ENCODE data around the gene RAB33B. TPM values are rescaled to one million over a fixed set of nuclear protein-coding genes. Genes with fewer than 3 reads are reported as not detected.

Gene RAB33B
- total RNA-seq, 1 experiment from 2014 or later = 8.4 TPM

DNA sequence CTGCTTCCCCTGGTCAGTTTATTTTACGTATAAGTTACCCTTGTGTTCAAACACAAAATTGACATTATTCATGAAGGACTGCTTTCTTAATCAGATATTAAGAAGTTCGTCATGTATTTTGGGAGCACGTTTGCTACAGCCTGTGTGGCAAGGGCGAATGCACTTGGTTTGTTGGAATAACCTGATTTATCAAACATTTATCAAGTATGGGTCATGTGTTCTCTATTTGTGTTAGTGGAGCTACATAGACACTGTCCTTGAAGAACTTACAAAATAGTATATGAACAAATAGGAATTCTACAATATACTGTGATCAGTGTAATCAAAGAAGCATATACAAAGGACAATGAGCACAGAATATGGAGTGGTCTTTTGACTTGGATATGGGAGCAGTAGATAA, 22.4 kb downstream of the RAB33B start:
- Histone ChIP-seq H3K27ac (no peak overlapping the region), H3K36me3 (peaks cover 11% of the 10 kb centered on the region), H3K27me3 (no peaks in the 10 kb centered on the region), H3K4me1 (no peaks in the 10 kb centered on the region), H3K9me3 (replicated peaks) (no peaks in the 10 kb centered on the region; the same call in 1 of the 2 replicates), H3K4me3 (no peak overlapping the region)
- DNase-seq = no peak

DNA sequence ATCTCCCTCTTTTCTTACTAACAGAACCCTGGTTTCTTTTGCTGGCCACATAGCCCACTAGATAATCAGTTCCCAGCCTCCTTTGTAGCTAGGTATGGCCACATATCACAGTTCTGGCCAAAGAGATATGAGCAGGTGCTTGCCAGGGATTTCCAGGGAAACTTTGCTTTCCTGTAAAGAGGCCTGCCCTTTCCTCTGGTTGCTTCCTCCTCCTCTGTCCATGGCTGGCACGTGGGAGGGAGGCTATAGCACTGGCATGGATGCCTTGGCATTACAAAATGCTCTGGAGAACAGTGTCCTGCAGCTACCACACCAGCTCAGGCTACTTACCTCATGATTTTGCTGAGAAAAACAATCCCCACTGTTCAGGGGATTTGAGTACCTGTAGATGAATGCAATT, 27.5 kb downstream of the RAB33B start:
- H3K27ac ChIP-seq = no peak overlapping the region
- no peak for DNase-seq
- H3K4me3 ChIP-seq = no peak overlapping the region
- no peaks in the 10 kb centered on the region for H3K36me3 ChIP-seq
- H3K27me3 ChIP-seq = no peaks in the 10 kb centered on the region
- H3K4me1 ChIP-seq = no peaks in the 10 kb centered on the region
- H3K9me3 ChIP-seq (replicated peaks) = no peaks in the 10 kb centered on the region

GRCh38 chr4:139483000-139483399, 29.1 kb downstream of the RAB33B start:
- H3K27ac ChIP-seq = no peak overlapping the region
- DNase-seq = no peak
- H3K4me3 ChIP-seq = no peak overlapping the region
- no peaks in the 10 kb centered on the region for H3K27me3 ChIP-seq
- H3K9me3 ChIP-seq (replicated peaks) = no peaks in the 10 kb centered on the region
- H3K36me3 ChIP-seq = no peaks in the 10 kb centered on the region
- H3K4me1 ChIP-seq = no peaks in the 10 kb centered on the region

- no peak for DNase-seq
- Histone ChIP-seq H3K4me1 (no peaks in the 10 kb centered on the region), H3K9me3 (replicated peaks) (no peaks in the 10 kb centered on the region), H3K27ac (no peak overlapping the region), H3K36me3 (no peaks in the 10 kb centered on the region), H3K4me3 (no peak overlapping the region), H3K27me3 (no peaks in the 10 kb centered on the region)
Measured at GRCh38 chr4:139484783-139485311, 30.9 kb downstream of the RAB33B start.

GRCh38 chr4:139488442-139488841, 34.5 kb downstream of the RAB33B start:
- Histone ChIP-seq H3K9me3 (replicated peaks) (no peaks in the 10 kb centered on the region), H3K4me3 (no peak overlapping the region), H3K36me3 (no peaks in the 10 kb centered on the region), H3K27ac (no peak overlapping the region), H3K4me1 (no peaks in the 10 kb centered on the region), H3K27me3 (no peaks in the 10 kb centered on the region)
- DNase-seq = no peak

DNA sequence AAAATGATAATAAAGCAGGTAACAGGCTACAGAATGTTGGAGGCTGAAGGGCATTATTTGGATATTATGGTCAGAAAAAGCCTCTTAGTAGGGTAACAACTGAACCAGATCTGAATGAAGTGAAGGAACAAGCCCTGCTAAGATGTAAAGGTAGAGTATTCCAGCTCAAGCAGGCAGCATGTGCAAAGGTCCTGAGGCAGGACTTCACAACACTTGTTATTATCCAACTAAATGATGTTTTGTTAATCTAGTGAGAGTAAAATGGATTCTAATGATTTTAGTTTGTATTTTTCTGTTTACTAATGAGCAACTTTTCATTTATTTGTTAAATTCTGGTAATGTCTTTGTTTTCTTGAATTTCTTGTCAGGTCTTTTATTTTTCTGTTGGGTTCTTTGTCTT, 35.7 kb downstream of the RAB33B start:
- Histone ChIP-seq H3K4me3 (no peak overlapping the region), H3K36me3 (no peaks in the 10 kb centered on the region), H3K27ac (no peak overlapping the region), H3K9me3 (replicated peaks) (no peaks in the 10 kb centered on the region), H3K4me1 (no peaks in the 10 kb centered on the region), H3K27me3 (no peaks in the 10 kb centered on the region)
- DNase-seq = no peak

DNA sequence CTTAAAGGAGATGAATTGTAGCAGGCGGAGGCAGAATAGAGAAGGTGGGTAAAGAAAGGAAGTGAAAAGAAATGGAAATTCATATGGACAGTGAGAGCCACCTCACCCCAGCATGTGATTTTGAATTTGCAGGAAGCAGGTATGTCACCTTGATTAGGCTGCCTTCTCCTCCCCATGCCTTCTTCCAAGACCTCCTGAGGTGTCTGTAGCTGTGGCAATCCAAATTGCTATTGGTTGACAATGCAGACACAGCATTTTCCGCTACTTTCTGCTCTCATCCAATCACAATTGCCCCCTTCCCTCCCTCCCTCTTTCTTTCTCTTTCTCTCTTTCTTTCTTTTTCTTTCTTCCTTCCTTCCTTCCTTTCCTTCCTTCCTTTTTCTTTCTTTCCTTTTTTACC, 38.5 kb downstream of the RAB33B start:
- H3K27me3 ChIP-seq = no peaks in the 10 kb centered on the region
- no peak for DNase-seq
- no peak overlapping the region for H3K4me3 ChIP-seq
- no peaks in the 10 kb centered on the region for H3K9me3 ChIP-seq (replicated peaks)
- H3K27ac ChIP-seq = no peak overlapping the region
- H3K4me1 ChIP-seq = no peaks in the 10 kb centered on the region
- no peaks in the 10 kb centered on the region for H3K36me3 ChIP-seq

- H3K27me3 ChIP-seq = no peaks in the 10 kb centered on the region
- H3K4me3 ChIP-seq = no peak overlapping the region
- H3K9me3 ChIP-seq (replicated peaks) = no peaks in the 10 kb centered on the region
- H3K36me3 ChIP-seq = no peaks in the 10 kb centered on the region
- no peak for DNase-seq
- no peaks in the 10 kb centered on the region for H3K4me1 ChIP-seq
- H3K27ac ChIP-seq = no peak overlapping the region
Measured at GRCh38 chr4:139493176-139493575, 39.3 kb downstream of the RAB33B start.

DNA sequence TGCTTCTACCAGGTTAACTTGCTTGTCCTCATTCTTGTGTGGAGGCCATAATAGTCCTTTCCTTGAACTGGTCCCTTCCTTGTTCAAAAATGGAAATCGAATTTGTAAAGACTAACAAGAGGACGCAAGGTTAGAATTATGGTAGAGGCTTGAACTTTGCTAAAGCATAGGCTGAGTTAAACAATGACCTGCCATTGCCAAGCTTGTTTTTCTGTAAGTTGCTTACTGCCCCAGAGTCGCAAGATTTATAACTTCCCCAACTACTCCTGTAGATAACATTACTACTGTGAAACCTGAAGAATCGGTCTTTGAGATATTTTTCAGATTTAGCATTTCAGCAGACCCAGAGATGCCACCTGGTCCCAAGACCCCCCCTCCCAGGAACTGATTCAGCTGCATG, 45.3 kb downstream of the RAB33B start:
- Histone ChIP-seq H3K4me3 (no peak overlapping the region), H3K36me3 (no peaks in the 10 kb centered on the region), H3K4me1 (no peaks in the 10 kb centered on the region), H3K9me3 (replicated peaks) (no peaks in the 10 kb centered on the region), H3K27me3 (no peaks in the 10 kb centered on the region), H3K27ac (no peak overlapping the region)
- no peak for DNase-seq

DNA sequence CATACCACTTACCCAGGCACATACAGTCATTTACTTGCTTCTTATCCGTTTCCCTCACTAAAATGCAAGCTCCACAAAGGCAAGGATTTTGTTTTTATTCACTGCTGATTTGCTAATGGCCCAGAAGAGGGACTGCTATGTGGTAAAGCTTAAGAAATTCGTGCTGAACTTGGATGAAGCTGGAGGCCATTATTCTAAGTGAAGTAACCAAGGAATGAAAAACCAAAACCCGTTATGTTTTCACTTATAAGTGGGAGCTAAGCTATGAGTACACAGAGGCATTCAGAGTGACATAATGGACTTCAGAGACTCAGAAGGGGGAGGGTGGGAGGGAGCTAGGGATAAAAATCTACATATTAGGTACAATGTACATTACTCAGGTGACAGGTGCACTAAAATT, 47.2 kb downstream of the RAB33B start:
- H3K27me3 ChIP-seq = no peaks in the 10 kb centered on the region
- no peak overlapping the region for H3K4me3 ChIP-seq
- H3K9me3 ChIP-seq (replicated peaks) = no peaks in the 10 kb centered on the region
- no peaks in the 10 kb centered on the region for H3K36me3 ChIP-seq
- DNase-seq = no peak
- no peak overlapping the region for H3K27ac ChIP-seq
- no peaks in the 10 kb centered on the region for H3K4me1 ChIP-seq

DNA sequence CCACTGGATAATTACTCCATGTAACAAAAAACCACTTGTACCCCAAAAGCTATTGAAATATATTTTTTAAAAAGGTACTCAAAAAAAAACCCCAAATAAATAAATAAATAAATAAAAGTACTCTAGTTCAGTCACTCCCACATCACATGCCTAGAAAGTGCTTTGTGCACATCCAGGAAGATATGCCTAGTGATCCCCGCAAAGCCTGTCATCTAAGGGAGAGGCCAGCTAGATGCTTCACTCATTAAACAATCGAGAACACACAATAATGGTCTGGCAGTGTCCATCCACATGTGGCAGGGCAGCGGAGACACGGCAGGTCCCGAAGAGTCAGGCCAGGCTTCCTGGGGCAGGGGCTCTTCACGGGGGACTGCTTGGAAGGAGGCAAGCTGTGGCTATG, 47.6 kb downstream of the RAB33B start:
- Histone ChIP-seq H3K27ac (no peak overlapping the region), H3K27me3 (no peaks in the 10 kb centered on the region), H3K4me3 (no peak overlapping the region), H3K9me3 (replicated peaks) (no peaks in the 10 kb centered on the region), H3K36me3 (no peaks in the 10 kb centered on the region), H3K4me1 (no peaks in the 10 kb centered on the region)
- DNase-seq = no peak

DNA sequence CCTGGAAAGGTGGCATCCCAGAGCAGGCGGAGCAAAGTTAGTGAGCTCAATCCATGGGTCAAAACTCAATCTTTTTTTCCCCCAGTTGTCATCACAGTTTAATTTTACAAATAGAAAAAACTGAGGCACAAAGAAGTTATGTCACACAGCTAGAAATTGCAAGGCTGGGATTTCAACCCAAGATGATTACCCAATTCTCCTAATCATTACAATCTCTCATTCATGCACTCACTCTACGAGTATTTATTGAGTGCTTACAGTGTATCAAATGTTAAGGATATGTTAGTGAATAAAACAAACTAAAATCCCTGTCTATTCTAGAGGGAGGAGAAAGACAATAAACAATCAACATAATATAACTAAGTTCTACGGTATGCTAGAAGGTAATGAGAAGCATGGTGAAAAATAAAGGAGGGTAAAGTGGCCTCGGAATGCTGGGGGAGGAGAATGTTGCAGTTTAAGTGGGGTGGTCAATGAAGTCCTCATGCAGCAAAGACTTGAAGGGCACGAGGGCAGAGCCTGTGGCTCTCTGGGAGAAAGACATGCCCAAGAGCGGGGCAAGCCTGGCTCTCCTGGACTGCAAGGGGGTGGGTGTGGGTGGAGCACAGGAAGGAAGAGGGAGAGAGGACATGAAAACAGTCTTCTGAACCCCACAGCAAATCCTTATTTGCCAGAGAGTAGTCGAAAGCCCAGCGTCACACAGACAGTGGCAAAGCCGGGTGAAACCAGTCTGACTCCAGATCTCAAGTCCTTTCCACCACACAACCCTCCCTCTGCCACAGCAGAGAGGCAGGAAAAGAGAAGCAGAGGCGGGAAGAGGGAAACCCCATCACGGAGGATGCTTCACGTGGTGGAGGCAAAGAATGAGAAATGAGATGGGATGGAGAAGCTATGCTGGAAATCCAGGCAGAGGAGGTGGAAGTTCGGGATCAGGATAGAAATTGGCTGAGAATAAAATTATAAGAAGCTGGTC, 48.3 kb downstream of the RAB33B start:
- H3K36me3 ChIP-seq = no peaks in the 10 kb centered on the region
- DNase-seq = no peak

DNA sequence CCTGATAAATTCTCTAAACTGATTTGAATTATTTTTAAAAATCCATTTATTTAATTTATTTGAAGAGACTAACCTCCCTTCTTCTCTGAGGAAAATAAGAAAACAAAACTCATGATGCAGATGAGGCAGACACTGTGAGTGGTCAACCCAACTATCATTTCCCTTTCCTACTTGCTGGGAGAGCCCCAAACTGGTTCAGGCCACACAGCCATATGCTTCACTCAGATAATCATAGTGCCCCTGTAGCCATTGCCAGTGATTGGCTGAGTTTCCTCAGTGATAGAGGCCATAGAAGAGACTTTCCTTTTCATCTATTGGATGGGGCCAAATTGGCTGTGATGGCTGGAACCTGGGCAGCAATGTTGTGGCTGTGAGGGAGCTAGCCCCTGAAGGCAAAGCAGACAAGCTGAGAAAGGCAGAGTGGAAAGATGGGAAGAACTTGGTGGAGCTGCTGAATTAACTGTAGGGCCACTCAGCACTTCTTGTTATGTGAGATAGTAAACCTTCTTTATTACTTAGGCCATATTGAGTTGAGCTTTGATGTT, 49.8 kb downstream of the RAB33B start:
- DNase-seq = no peak
- Histone ChIP-seq H3K36me3 (no peaks in the 10 kb centered on the region), H3K4me3 (no peak overlapping the region), H3K27ac (no peak overlapping the region), H3K4me1 (no peaks in the 10 kb centered on the region), H3K9me3 (replicated peaks) (no peaks in the 10 kb centered on the region), H3K27me3 (no peaks in the 10 kb centered on the region)

More for the DNA sequence above, 48.3 kb downstream of the RAB33B start:
- Histone ChIP-seq H3K4me1 (no peaks in the 10 kb centered on the region), H3K9me3 (replicated peaks) (no peaks in the 10 kb centered on the region), H3K27ac (no peak overlapping the region), H3K4me3 (no peak overlapping the region), H3K27me3 (no peaks in the 10 kb centered on the region)

DNA sequence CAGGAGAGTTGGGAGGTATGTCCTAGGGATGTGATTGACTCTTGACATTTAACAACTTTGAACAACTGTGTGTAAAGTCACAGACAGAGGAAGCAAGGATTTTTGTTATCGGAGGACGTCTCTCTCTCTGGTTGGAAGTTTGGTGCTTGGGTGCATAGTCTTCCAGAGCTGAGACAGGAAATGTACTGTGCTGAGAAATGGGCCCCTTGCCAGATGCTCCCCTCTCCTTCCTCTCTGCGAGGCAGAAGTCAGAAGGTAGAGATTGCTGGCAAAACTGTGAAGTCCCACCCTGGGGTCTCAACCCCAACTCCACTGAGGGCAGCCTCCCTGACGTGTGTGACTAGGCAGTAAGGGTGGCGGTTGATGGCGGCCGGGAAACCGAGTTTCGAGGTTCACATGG, 52.9 kb downstream of the RAB33B start:
- H3K36me3 ChIP-seq = 0 out of 2 replicates have a peak, but pooled peaks cover 6% of the 10 kb centered on the region
- no peak overlapping the region for H3K4me3 ChIP-seq
- no peaks in the 10 kb centered on the region for H3K27me3 ChIP-seq
- no peaks in the 10 kb centered on the region for H3K9me3 ChIP-seq (replicated peaks)
- H3K27ac ChIP-seq = no peak overlapping the region
- H3K4me1 ChIP-seq = no peaks in the 10 kb centered on the region
- DNase-seq = no peak

DNA sequence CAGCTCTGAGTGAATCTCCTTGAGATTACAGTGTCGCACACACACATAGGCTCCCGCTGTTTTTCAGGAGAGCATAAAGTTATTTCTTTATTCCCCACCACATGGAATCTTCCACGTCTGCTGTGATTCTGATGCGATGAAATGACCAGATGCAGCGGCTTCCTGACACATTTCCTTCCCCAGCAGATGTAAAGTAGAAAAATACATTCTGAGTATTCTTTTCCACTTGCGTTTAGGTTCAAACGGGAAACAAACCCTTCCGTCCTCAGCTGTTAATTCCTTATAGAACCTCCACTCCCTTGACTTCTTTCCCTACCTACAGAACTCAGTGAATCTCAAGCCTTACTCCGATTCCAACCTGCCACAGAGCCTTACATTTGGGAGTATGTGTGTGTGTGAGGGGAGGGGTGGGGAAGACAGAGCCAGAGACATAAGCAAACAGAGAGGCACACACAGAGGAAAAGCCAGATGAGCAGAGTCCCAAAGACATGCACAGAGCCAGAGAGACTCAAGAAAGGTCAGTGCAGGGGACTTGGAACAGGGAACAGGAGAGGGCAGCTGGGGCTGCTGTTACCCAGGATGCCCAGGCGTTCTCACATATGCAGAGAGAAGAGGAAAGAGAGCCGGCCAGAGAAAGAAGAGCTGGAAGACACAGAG, 54.8 kb downstream of the RAB33B start:
- no peaks in the 10 kb centered on the region for H3K9me3 ChIP-seq (replicated peaks)
- H3K27me3 ChIP-seq = no peaks in the 10 kb centered on the region
- DNase-seq = no peak
- peaks cover 10% of the 10 kb centered on the region; the same call in 1 of the 2 replicates for H3K36me3 ChIP-seq
- H3K4me1 ChIP-seq = no peaks in the 10 kb centered on the region
- H3K4me3 ChIP-seq = no peak overlapping the region
- no peak overlapping the region for H3K27ac ChIP-seq

Data from SJCRH30 (cell line).